GM12891 (cell line): Measurements from ENCODE around the gene CTSW.

ENCODE experiments used
- POLR2A ChIP-seq: IDR thresholded peaks from 2 replicates; pipeline ENCODE4 v1.6.1; 2011; ENCODE audit warnings: low read depth, low read length, control low read depth
- POLR2AphosphoS5 ChIP-seq: IDR thresholded peaks from 2 replicates; pipeline ENCODE4 v1.6.1; 2011; ENCODE audit warnings: low read depth, low read length, control low read depth
- POU2F2 ChIP-seq: IDR thresholded peaks from 2 replicates; pipeline ENCODE4 v1.6.1; 2011; ENCODE audit warnings: low read depth, mild to moderate bottlenecking, control low read depth, low read length, moderate library complexity
- SPI1 ChIP-seq: IDR thresholded peaks from 2 replicates; pipeline ENCODE4 v1.6.1; 2011; ENCODE audit warnings: low read depth, low read length, control low read depth
- TAF1 ChIP-seq: IDR thresholded peaks from 2 replicates; pipeline ENCODE4 v1.6.1; 2011; ENCODE audit warnings: low read depth, low read length, control low read depth

DNA sequence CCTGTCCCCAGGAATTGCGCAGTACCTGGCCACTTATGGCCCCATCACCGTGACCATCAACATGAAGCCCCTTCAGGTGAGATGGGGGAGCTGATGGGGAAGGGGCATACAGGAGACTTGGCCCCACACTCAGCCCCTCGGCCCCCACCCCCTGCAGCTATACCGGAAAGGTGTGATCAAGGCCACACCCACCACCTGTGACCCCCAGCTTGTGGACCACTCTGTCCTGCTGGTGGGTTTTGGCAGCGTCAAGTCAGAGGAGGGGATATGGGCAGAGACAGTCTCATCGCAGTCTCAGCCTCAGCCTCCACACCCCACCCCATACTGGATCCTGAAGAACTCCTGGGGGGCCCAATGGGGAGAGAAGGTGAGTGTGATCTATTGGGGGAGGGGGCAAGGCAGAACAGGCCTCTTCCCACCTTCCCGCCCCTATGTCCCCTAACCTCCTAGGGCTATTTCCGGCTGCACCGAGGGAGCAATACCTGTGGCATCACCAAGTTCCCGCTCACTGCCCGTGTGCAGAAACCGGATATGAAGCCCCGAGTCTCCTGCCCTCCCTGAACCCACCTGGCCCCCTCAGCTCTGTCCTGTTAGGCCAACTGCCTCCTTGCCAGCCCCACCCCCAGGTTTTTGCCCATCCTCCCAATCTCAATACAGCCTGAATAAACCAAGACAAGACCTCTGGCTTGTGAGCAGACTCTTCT, 3.6 kb downstream of the CTSW start:
- TF ChIP-seq POLR2A (no peak), POLR2AphosphoS5 (no peak), SPI1 (no peak), POU2F2 (no peak), TAF1 (no peak)
